WTC11 (cell line): ENCODE data around the gene GAPT. TPM values are rescaled to one million over a fixed set of nuclear protein-coding genes. Genes with fewer than 3 reads are reported as not detected.

Experiments used
- AR ChIP-seq: fragments of 250-450 bp; sonication (Bioruptor Pico); IDR thresholded peaks from 2 replicates; pipeline ENCODE4 v1.9.0; 2021; ENCODE audit warnings: mild to moderate bottlenecking
- ATF6 ChIP-seq: sonication (generic); formaldehyde crosslinking; IDR thresholded peaks from 2 replicates; pipeline ENCODE4 v1.8.1; 2023; ENCODE audit warnings: mild to moderate bottlenecking, missing genetic modification reagents
- E2F1 ChIP-seq: sonication (generic); formaldehyde crosslinking; IDR thresholded peaks from 2 replicates; pipeline ENCODE4 v1.8.0; 2022; ENCODE audit warnings: mild to moderate bottlenecking, missing genetic modification reagents
- ELF4 ChIP-seq: sonication (generic); formaldehyde crosslinking; IDR thresholded peaks from 2 replicates; pipeline ENCODE4 v1.8.1; 2022; ENCODE audit warnings: low read depth, mild to moderate bottlenecking, moderate library complexity, missing genetic modification reagents
- ETV6 ChIP-seq: sonication (generic); formaldehyde crosslinking; IDR thresholded peaks from 2 replicates; pipeline ENCODE4 v1.8.1; 2022; ENCODE audit warnings: mild to moderate bottlenecking, missing genetic modification reagents
- IRF1 ChIP-seq: sonication (generic); formaldehyde crosslinking; IDR thresholded peaks from 2 replicates; pipeline ENCODE4 v1.8.0; 2023; ENCODE audit warnings: missing genetic modification reagents
- IRF2 ChIP-seq: sonication (generic); formaldehyde crosslinking; IDR thresholded peaks from 2 replicates; pipeline ENCODE4 v1.8.0; 2022; ENCODE audit warnings: low read depth, missing genetic modification reagents, borderline replicate concordance
- JAZF1 ChIP-seq: fragments of 250-450 bp; sonication (Bioruptor Pico); IDR thresholded peaks from 2 replicates; pipeline ENCODE4 v1.9.0; 2021; ENCODE audit warnings: moderate library complexity, mild to moderate bottlenecking, inconsistent platforms
- JUN ChIP-seq: sonication (generic); formaldehyde crosslinking; IDR thresholded peaks from 2 replicates; pipeline ENCODE4 v1.8.0; 2023; ENCODE audit warnings: mild to moderate bottlenecking, missing genetic modification reagents
- KAT7 ChIP-seq: sonication (generic); formaldehyde crosslinking; IDR thresholded peaks from 2 replicates; pipeline ENCODE4 v1.8.1; 2023; ENCODE audit warnings: missing genetic modification reagents, mild to moderate bottlenecking, borderline replicate concordance
- MYBL2 ChIP-seq: sonication (generic); formaldehyde crosslinking; IDR thresholded peaks from 2 replicates; pipeline ENCODE4 v1.8.1; 2023; ENCODE audit warnings: mild to moderate bottlenecking, moderate library complexity, missing genetic modification reagents
- NFATC4 ChIP-seq: fragments of 250-450 bp; sonication (Bioruptor Pico); IDR thresholded peaks from 2 replicates; pipeline ENCODE4 v1.9.0; 2021; ENCODE audit warnings: mild to moderate bottlenecking
- PREB ChIP-seq: sonication (generic); formaldehyde crosslinking; IDR thresholded peaks from 2 replicates; pipeline ENCODE4 v1.8.1; 2022; ENCODE audit warnings: mild to moderate bottlenecking, missing genetic modification reagents, moderate library complexity, borderline replicate concordance
- RELA ChIP-seq: sonication (generic); formaldehyde crosslinking; IDR thresholded peaks from 2 replicates; pipeline ENCODE4 v1.8.1; 2022; ENCODE audit warnings: missing genetic modification reagents, mild to moderate bottlenecking, borderline replicate concordance
- RORB ChIP-seq: fragments of 250-450 bp; sonication (Bioruptor Pico); IDR thresholded peaks from 2 replicates; pipeline ENCODE4 v1.9.0; 2021; ENCODE audit warnings: mild to moderate bottlenecking
- SP1 ChIP-seq: sonication (generic); formaldehyde crosslinking; conservative IDR thresholded peaks from 2 replicates; pipeline ENCODE4 v1.8.1; 2022; ENCODE audit warnings: missing genetic modification reagents
- STAT6 ChIP-seq: sonication (generic); formaldehyde crosslinking; conservative IDR thresholded peaks from 2 replicates; pipeline ENCODE4 v1.8.1; 2023; ENCODE audit warnings: mild to moderate bottlenecking, low read depth, missing genetic modification reagents, moderate library complexity
- TCF7 ChIP-seq: sonication (generic); formaldehyde crosslinking; IDR thresholded peaks from 2 replicates; pipeline ENCODE4 v1.8.0; 2022; ENCODE audit warnings: mild to moderate bottlenecking, low read depth, missing genetic modification reagents, moderate library complexity
- TEAD1 ChIP-seq: sonication (generic); formaldehyde crosslinking; IDR thresholded peaks from 2 replicates; pipeline ENCODE4 v1.8.0; 2022; ENCODE audit warnings: mild to moderate bottlenecking, missing genetic modification reagents
- ZBTB43 ChIP-seq: sonication (generic); formaldehyde crosslinking; IDR thresholded peaks from 2 replicates; pipeline ENCODE4 v1.8.1; 2023; ENCODE audit warnings: mild to moderate bottlenecking, missing genetic modification reagents
- ZNF138 ChIP-seq: sonication (generic); formaldehyde crosslinking; conservative IDR thresholded peaks from 2 replicates; pipeline ENCODE4 v1.8.1; 2022; ENCODE audit warnings: mild to moderate bottlenecking, moderate library complexity, missing genetic modification reagents
- ZNF263 ChIP-seq: sonication (generic); formaldehyde crosslinking; IDR thresholded peaks from 2 replicates; pipeline ENCODE4 v1.8.1; 2022; ENCODE audit warnings: low read depth, mild to moderate bottlenecking, moderate library complexity, missing genetic modification reagents
- ZNF317 ChIP-seq: sonication (generic); formaldehyde crosslinking; IDR thresholded peaks from 2 replicates; pipeline ENCODE4 v1.8.1; 2023; ENCODE audit warnings: low read depth, mild to moderate bottlenecking, moderate library complexity, missing genetic modification reagents, borderline replicate concordance
- ZNF416 ChIP-seq: fragments of 250-450 bp; sonication (Bioruptor Pico); IDR thresholded peaks from 2 replicates; pipeline ENCODE4 v1.9.0; 2021; ENCODE audit warnings: mild to moderate bottlenecking, inconsistent platforms
- ZNF423 ChIP-seq: fragments of 250-450 bp; sonication (Bioruptor Pico); IDR thresholded peaks from 2 replicates; pipeline ENCODE4 v2.1.2; 2022; ENCODE audit warnings: mild to moderate bottlenecking, moderate library complexity
- ZSCAN18 ChIP-seq: fragments of 250-450 bp; sonication (Bioruptor Pico); IDR thresholded peaks from 2 replicates; pipeline ENCODE4 v2.1.2; 2022; ENCODE audit warnings: mild to moderate bottlenecking, moderate library complexity
- total RNA-seq: library from RNA; stranded (reverse); gene quantifications from 3 replicates; pipeline ENCODE4 v1.2.3, GENCODE V29; 2021

The GAPT gene
- total RNA-seq, 1 experiment from 2014 or later = not detected

GRCh38 chr5:58460002-58460731, 31.1 kb upstream of the GAPT start, which contains the start of gene PLK2 (continued):
- no peak for TF ChIP-seq PREB (CRISPR knock-in tag)
- no peak for TF ChIP-seq ZSCAN18 (CRISPR knock-in tag)
- no peak for TF ChIP-seq JAZF1
- peak; percentile 89 for TF ChIP-seq SP1
- TF ChIP-seq RORB = peak; percentile 92; the same call in 1 of the 2 replicates
- no peak for TF ChIP-seq ZNF138 (CRISPR knock-in tag)
- TF ChIP-seq KAT7 = 0 out of 2 replicates have a peak, but pooled peaks have one; percentile 75
- no peak for TF ChIP-seq ATF6 (CRISPR knock-in tag)
- TF ChIP-seq ZNF263 (CRISPR knock-in tag) = no peak
- peak; percentile 16; the same call in 1 of the 2 replicates for TF ChIP-seq ZBTB43 (CRISPR knock-in tag)
- TF ChIP-seq STAT6 (CRISPR knock-in tag) = no peak
- no peak for TF ChIP-seq ZNF416 (CRISPR knock-in tag)
- TF ChIP-seq JUN = no peak
- no peak for TF ChIP-seq ELF4 (CRISPR knock-in tag)
- TF ChIP-seq TCF7 (CRISPR knock-in tag) = no peak
- no peak for TF ChIP-seq IRF2
- no peak for TF ChIP-seq ZNF317 (CRISPR knock-in tag)
- 0 out of 2 replicates have a peak, but pooled peaks have one; percentile 26 for TF ChIP-seq ZNF423
- TF ChIP-seq RELA (CRISPR knock-in tag) = no peak
- no peak for TF ChIP-seq AR (CRISPR knock-in tag)
- TF ChIP-seq TEAD1 (CRISPR knock-in tag) = no peak; the same call in 1 of the 2 replicates
- no peak for TF ChIP-seq ETV6 (CRISPR knock-in tag)
- TF ChIP-seq MYBL2 (CRISPR knock-in tag) = peak; percentile 67
- peak; percentile 59; the same call in 1 of the 2 replicates for TF ChIP-seq IRF1 (CRISPR knock-in tag)
- no peak for TF ChIP-seq NFATC4 (CRISPR knock-in tag)
- TF ChIP-seq E2F1 (CRISPR knock-in tag) = no peak; the same call in 1 of the 2 replicates
